Measurements from ENCODE around the gene SMS.
"Not testable (repeated sequence)": the region's sequence is repeated elsewhere in the genome, so short reads cannot be mapped to it uniquely, and the experiment has no call there.

Gene SMS

GRCh38 chrX:21940356-21940829, at the start of gene SMS:
SMS (plus strand) TSS chrX:21940709; CDS start chrX:21940825, 116 bp downstream.
- DNase-seq = peak; percentile 39 to 64

- DNase-seq = peak; percentile 22 to 59
Observed at GRCh38 chrX:21905313-21905712, 35.2 kb upstream of the SMS start.

GRCh38 chrX:21905953-21906352, 34.6 kb upstream of the SMS start:
- DNase-seq = peak in 1 of 2 experiments; percentile 41

DNA sequence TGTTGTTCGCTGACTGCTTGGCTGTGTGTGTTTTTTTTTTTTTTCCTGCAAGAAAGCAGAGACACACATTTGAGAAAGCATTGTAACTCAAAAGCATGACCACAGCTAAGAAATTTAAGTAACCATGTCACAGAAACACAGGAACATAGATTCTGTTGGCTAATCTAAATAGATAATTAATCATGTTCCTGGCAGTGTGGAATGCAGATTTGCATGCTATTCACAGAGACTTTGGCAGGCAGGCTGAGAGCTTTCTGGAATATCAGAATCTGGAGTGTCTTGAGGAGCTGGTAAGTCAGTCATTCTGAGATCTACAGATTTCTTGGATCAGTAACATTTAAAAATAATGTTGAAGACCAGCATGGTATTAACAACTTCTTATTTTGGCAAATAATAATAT, 33.2 kb upstream of the SMS start:
- DNase-seq = no peak

DNA sequence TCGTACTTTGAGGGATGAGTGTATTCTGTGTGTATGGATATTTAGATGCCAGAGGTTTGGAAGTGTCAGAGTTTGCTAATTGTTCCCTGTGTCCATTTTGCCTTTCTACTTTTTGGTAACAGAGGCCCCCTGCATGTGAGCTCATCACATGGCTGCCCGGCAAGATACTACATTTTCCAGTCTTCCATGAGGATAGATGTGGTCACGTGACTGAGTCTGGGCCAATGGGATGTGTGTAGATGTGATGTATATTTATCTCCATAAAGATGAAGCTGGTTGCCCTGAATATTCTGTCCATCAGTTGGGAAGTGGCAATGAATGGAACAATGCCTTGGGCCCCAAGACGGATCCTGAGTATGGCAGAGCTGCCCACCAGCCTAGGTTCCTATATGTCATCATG, 29.0 kb upstream of the SMS start:
- DNase-seq = no peak

GRCh38 chrX:21912220-21912619, 28.3 kb upstream of the SMS start:
- no peak for DNase-seq

DNA sequence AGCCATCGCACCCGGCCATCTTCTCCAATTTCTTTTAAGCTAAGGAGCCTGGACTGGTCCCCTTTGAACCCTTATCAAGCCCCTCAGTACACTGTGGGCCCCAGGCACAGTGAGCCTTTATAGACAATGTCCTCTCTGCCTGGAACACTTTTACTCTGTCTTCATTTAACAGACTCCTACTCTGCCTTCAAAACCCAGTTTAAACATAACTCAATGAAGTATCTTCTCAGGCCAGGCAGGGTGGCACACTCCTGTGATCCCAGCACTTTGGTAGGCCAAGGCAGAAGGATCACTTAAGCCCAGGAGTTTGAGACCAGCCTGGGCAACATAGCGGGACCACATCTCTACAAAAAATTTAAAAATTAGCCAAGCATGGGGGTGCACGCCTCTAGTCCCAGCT, 27.5 kb upstream of the SMS start:
- no peak for DNase-seq

- DNase-seq = no peak
Observed at GRCh38 chrX:21926116-21926515, 14.4 kb upstream of the SMS start.

DNA sequence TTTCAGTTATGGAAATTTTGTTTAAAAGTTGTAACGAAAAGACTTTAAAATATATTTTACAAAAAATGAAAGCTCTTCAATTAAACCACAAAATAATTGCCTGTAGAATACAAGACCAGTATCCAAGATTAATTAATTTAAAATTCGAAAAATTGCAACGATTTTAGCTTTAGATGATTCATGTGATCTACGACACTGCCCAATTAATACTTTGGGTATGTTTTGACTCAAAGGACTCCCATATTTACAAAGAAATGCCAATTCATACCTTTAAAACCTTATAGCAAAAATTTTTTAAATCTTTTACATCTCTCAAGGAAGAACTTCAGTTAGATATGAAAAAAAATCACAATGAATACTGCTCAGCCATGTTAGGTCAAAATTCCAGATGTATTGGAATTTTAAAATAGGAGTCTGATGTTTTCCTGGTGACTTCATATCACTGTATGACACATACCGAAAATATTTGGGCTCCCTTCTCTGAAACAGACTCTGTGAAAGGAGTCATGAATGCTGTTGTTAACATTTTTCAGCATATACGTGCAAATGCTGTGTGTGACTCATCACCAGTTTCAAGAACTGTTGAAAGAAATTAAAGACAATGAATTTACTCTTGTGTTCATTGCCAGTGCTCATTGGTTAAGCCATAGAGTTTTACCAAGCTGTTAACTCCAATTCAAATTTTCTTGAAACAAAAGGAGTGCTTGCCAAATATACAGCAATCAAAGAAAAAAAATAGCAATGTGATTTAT, 13.8 kb upstream of the SMS start:
- DNase-seq = no peak

DNA sequence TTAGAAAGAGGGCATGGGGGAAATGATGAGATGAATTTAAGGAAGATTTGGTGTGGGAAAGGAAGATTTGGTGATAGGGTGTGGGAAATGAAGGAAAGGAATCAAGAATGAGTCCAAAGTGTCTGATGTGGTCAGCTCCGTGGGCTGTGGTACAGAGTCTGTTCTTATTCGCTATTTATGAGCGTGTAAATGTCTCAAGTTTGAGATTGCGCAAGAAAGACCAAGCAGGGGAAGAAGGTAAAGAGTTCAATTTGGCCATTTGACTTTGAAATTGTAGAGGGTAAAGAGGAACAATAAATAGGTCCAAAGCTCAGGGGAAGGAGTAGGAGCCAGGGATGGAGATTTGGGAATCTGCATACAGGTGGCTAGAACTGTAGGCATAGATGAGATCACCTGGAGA, 11.3 kb upstream of the SMS start:
- no peak for DNase-seq

DNA sequence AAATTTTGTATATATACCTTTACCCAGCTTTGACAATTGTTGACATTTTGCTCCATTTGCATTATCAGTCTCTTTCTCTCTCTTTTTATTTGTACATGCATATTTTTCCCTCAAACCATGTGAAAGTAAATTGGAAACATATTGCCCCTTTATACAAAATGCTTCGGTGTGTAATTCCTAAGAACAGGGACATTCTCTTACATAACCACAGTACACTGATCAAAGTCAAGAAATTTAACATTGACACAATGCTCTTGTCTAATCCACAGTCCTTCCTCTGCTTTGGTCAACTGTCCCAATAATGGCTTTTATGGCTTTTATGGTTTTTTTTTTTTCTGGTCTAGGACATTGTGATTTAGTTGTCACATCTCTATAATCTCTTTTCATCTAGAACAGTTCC, 9.5 kb upstream of the SMS start:
- DNase-seq = no peak

DNA sequence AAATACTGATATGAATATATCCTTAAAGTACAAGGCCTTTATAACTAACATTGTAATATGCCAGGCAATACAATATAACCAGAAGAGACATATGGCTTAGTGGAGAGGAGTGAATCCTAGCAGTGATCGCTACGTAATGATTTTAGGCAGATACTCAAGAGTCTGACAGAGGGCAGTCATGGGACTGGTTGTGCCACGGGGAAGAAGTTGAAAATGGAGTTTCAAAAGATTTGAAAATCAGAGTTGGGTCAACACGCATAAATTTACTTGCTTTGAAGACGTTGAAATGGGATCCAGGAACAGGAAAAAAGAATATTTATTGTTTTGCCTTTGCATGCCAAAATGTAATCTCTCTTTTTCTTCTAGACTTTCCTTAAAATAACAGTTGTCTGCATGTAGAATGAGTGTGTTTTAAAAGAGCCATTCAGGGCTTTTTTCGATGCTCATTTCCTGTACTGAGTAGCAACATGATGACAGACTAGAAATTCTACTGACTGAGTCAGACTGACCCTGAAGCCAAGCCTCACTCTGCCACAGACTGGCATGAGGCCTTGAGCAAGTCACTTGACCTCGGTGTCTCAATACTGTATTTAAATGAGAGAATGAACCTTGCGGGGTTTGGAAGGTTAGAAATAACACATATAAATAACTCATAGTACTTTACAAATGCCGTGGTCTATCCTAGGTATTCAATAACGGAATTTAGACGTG, 8.1 kb upstream of the SMS start:
- DNase-seq = no peak

DNA sequence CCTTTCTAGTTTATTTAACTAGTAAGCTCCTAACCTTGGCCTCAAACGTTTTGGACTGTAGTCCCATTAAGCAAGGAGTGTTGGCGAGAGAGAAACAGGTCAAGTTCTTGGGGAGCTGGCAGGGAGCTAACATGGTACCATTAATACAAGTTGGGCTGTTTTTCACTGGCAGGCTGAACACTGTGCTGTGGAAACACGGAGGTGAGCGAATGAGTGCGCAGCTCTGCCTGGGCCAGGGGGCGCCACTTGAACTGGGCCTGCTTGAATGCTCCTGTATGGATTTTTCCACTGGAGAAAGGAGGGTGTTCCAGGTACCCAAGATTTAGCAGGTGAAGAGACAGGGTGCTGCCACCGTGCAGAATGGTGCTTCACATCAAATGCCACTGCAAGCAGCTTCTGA, 7.4 kb upstream of the SMS start:
- no peak for DNase-seq

GRCh38 chrX:21934414-21934813, 6.1 kb upstream of the SMS start:
- DNase-seq = no peak

DNA sequence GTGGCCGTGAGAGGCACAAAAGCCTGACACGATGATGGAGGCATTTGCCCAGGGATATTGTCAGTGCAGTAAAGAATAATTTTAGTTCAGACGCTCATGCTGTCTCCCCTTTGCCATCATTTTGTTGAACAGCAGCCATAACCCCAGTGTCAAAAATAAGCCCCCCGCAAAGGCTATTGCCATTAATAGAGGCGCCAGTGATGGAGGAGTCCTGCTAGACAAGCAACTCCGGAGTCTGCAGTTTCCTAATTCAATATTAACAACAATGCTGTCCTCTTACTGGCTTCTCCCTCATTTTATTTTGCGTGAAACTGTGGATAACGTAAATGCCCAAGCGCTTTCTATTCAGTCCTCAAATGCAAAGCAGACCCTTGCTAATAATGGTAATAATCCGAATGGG, 603 bp upstream of the SMS start:
- no peak for DNase-seq

- DNase-seq = no peak
Observed at GRCh38 chrX:21943460-21944135, 3.1 kb downstream of the SMS start.

- DNase-seq = no peak
Observed at GRCh38 chrX:21944136-21944615, 3.7 kb downstream of the SMS start.

DNA sequence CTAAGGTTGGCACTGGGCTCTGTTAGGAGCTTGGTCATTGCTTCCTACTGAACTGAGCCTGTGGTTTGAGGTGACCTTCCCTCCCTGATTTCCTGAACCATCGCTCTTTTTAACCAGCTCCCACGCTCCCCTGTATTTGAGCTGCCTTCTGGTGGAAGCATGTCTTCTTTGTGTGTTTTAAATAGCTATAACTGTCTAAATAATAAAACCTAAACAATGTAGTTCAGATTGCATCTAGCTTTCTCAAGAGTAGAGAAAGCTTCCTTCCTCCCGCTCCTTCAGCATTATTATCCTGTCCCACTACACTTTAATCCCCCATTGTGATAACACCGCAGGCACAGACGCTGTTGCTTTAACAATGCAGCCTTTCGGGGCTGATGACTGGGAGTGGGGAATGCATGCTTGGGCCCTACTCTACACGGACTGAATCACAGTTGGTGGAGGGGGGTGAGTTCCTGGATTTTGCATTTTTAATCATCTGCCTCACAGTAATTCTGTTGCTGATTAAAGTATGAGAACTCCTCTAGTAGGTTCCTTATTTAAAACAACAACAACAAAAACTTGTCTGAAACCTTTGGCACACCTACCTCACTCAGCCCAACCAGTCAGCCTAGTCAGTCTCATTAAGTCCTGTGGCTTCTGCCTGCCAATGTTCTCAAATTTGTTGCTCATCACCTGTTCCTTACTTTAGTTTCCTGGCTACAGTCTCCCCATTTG, 6.6 kb downstream of the SMS start:
- no peak for DNase-seq

DNA sequence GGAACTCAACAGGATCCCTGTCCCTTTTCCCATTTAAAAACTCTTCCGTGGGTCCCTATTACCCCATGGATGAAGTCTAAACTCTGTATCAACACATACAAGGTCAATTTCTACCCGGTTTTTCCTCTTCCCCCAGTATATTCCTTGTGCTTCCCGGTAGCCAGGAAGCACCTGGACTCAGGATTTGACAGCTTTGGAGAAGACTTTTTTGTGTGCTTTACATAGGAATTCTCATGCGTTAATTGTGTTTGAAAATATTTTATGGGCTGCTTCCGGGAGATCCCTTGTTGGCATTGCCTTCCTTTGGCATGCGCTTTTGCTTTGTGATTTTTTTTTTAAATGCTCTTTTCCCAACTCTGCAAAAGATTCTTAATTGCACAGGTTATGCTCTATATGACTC, 7.2 kb downstream of the SMS start:
- no peak for DNase-seq

- DNase-seq = no peak
Observed at GRCh38 chrX:21948897-21949578, 8.5 kb downstream of the SMS start.

- DNase-seq = no peak
Observed at GRCh38 chrX:21949689-21950088, 9.2 kb downstream of the SMS start.

DNA sequence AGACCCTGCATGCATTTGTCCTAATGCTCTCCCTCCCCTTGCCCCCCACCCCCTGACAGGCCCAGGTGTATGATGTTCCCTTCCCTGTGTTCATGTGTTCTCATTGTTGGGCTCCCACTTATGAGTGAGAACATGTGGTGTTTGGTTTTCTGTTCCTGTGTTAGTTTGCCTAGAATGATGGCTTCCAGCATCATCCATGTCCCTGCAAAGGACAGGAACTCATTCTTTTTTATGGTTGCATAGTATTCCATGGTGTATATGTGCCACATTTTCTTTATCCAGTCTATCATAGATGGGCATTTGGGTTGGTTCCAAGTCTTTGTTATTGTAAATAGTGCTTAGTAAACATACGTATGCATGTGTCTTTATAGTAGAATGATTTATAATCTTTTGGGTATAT, 10.0 kb downstream of the SMS start:
- DNase-seq = not testable (repeated sequence)

Measured in NCI-H1930 (cell line).